Mucosa of gallbladder (tissue), 1 donor: Measurements from ENCODE around the gene GPATCH8. TPM values are rescaled to one million over a fixed set of nuclear protein-coding genes. Genes with fewer than 3 reads are reported as not detected.

ENCODE experiments used
- DNase-seq: peaks from one replicate; pipeline ENCODE4 v3.0.0-alpha.2; 2020; ENCODE audit warnings: low spot score
- total RNA-seq: library from RNA; stranded (reverse); gene quantifications from one replicate; pipeline ENCODE4 v1.2.1, GENCODE V29; 2021
- donor health status: DM: no; HTN: no; CAD: no.

Gene GPATCH8
- total RNA-seq, 1 donor from 2014 or later: 33.3 TPM

DNA sequence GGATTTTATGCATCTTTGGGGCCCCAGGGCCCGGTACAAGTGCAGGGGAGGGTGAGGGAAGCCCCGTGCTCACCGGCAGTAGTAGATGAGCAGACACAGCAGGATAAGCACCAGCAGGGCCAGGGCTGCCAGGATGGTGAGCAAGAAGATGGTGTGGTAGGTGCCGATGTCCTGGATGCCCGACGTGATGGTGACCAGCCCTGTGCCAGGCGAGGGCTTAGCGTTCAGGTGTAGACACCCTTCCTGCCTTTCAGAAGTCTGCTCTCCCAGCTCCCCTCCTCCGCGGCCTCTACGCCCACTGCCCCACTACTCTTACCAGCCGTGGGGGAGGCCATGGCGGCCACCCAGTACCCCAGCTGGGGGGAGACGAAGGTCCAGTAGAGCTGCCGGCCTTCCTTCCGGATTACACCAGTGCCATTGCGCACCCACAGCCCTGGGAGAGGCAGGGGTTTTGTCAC, 147.5 kb downstream of the GPATCH8 start:
- DNase-seq: no peak

GRCh38 chr17:44354582-44355561, 148.3 kb downstream of the GPATCH8 start:
- DNase-seq: no peak

- DNase-seq: no peak
Observed at GRCh38 chr17:44353672-44354331, 149.4 kb downstream of the GPATCH8 start.

DNA sequence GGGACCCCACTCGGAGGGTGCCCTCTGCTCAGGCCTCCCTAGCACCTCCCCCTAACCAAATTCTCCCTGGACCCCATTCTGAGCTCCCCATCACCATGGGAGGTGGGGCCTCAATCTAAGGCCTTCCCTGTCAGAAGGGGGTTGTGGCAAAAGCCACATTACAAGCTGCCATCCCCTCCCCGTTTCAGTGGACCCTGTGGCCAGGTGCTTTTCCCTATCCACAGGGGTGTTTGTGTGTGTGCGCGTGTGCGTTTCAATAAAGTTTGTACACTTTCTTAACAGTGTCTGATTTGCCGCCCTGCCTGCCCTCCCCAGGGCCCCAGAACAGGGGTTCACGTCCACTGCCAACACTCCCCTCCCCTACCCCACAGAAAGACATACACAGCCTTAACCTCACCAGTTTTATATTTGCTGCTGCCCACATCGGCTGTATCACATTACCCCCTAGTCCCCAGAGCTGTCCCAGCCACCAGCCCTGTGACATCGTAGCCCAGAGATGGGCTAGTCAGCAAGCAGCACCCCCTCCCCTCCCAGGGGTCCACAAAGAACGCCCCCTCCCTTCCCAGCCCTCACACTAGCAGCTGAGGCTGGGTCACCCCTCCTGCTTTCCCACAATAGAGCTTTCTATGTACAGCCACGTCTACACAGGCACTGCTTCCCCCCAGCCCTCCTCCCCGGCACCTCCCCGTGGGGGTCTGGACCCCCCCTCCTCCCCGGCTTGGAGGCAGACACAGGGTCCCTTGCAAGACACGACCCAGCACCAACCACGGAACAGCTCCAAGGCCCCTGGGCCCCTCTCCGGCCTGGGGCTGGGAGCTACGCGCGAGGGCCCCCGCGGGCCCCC, 150.2 kb downstream of the GPATCH8 start:
- no peak for DNase-seq

DNA sequence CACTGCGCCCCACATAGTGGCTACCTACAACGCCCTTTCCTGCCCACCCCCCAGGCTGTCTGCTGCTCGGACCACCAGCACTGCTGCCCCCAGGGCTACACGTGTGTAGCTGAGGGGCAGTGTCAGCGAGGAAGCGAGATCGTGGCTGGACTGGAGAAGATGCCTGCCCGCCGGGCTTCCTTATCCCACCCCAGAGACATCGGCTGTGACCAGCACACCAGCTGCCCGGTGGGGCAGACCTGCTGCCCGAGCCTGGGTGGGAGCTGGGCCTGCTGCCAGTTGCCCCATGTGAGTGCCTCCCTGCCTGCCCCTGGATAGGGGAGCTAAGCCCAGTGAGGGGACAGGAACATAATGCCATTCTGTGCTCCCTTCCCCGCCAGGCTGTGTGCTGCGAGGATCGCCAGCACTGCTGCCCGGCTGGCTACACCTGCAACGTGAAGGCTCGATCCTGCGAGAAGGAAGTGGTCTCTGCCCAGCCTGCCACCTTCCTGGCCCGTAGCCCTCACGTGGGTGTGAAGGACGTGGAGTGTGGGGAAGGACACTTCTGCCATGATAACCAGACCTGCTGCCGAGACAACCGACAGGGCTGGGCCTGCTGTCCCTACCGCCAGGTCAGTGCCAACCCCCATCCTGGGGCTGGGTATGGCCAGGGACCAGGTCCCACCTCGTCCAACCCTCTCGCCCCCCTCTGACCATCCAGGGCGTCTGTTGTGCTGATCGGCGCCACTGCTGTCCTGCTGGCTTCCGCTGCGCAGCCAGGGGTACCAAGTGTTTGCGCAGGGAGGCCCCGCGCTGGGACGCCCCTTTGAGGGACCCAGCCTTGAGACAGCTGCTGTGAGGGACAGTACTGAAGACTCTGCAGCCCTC, 151.0 kb downstream of the GPATCH8 start:
- no peak for DNase-seq

DNA sequence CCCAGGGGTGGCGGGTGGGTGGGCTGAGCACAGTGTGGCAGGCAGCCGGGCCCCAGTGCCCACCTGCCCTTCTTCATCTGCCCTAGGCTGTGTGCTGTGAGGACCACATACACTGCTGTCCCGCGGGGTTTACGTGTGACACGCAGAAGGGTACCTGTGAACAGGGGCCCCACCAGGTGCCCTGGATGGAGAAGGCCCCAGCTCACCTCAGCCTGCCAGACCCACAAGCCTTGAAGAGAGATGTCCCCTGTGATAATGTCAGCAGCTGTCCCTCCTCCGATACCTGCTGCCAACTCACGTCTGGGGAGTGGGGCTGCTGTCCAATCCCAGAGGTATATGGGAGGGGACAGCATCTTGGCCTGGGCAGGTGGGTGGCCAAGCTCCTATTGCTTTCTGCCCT, 151.7 kb downstream of the GPATCH8 start:
- no peak for DNase-seq

DNA sequence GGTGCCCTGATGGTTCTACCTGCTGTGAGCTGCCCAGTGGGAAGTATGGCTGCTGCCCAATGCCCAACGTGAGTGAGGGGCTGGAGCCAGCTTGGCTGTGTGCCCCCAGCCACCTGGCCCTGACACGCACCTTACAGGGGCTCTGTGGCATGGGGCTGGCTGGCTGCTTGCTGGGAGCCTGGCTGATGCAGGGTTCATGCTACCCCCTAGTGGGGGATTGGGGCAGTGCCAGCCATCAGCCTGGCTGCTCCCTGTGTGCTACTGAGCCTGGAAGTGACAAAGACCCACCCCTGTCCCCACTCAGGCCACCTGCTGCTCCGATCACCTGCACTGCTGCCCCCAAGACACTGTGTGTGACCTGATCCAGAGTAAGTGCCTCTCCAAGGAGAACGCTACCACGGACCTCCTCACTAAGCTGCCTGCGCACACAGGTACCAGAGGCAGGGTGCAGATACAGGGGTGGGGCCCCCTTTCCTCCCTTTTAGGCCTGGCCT, 152.4 kb downstream of the GPATCH8 start:
- peak; percentile 60 for DNase-seq

GRCh38 chr17:44349553-44350070, 153.6 kb downstream of the GPATCH8 start:
- no peak for DNase-seq

GRCh38 chr17:44348988-44349364, 154.2 kb downstream of the GPATCH8 start:
- DNase-seq: no peak

DNA sequence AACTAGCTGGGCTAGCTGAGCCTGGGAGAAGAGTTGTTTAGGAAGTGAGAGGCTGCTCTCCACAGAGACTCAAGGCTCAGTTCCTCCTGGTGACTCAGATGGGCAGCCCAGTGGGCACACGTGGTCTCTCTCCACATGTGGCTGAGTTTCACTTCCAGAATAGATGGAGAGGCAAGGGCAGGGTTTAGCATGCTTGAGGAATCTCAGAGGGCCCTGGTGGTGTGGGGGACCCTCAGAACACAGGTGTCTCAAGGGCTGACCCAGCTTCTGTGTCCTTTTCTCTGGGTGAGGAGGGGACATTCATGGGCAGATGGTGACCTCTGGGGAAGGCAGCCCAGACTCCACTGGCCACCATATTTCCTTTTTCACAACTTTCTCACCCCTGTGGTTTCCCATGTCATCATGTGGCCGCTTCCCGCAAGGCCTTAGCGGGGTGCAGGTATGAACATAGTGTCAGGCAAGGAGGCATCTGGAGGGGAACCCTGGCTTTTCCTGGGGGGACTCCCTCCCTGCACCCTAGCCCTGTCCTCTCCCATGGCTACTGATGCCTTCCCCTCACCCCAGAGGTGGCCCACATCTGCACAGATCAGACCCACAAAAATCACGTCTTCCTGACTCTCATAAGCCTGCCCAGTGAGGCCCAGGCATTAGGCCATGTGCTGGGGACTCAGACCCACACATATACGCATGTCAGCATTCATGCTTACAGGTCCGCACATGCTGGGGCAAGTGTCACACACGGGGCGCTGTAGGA, 154.8 kb downstream of the GPATCH8 start:
- DNase-seq: peak; percentile 36

Other genes starting within 250 kb of the GPATCH8 start
- 0.37 TPM for gene SLC4A1, start 235.3 kb downstream of the GPATCH8 start, total RNA-seq
- 1.4 TPM for gene RUNDC3A, start 194.8 kb downstream of the GPATCH8 start, total RNA-seq
- gene SLC25A39, start 178.6 kb downstream of the GPATCH8 start, total RNA-seq: 140 TPM
- gene GRN, start 158.1 kb downstream of the GPATCH8 start, total RNA-seq: 385 TPM
- 4.0 TPM for gene FAM171A2, start 139.6 kb downstream of the GPATCH8 start, total RNA-seq
- gene ITGA2B, start 113.8 kb downstream of the GPATCH8 start, total RNA-seq: 2.9 TPM
- 7.7 TPM for gene FZD2, start 54.1 kb upstream of the GPATCH8 start, total RNA-seq
- gene MEIOC, start 153.1 kb upstream of the GPATCH8 start, total RNA-seq: not detected
- gene CCDC43, start 186.4 kb upstream of the GPATCH8 start, total RNA-seq: 13.6 TPM
- 8.9 TPM for gene DBF4B, start 205.3 kb upstream of the GPATCH8 start, total RNA-seq